DND-41 (cell line): ENCODE measurements around the gene ARHGAP4.

Experiments used
- ATAC-seq: fragments of 200-7000 bp; cut with Tn5 transposase; 3 replicates; pipeline ENCODE4 v1.9.1; 2021; ENCODE audit warnings: low read depth; ENCODE audit not compliant: insufficient read depth
- DNase-seq: peaks from one replicate; pipeline ENCODE4 v3.0.0-alpha.2; 2020
- H2AFZ ChIP-seq: 2 replicates; pipeline ENCODE4 v1.6.0; 2012; ENCODE audit warnings: low read depth, low read length
- H3K27ac ChIP-seq: 2 replicates; pipeline ENCODE4 v1.5.1; 2012; ENCODE audit warnings: low read length, inconsistent platforms
- H3K27me3 ChIP-seq: fragments of 200-600 bp; sonication (generic); 2 replicates; pipeline ENCODE4 v1.6.0; 2012; ENCODE audit warnings: low read length, mild to moderate bottlenecking, inconsistent platforms; ENCODE audit not compliant: insufficient read depth, poor library complexity
- H3K36me3 ChIP-seq: 2 replicates; pipeline ENCODE4 v1.5.1; 2012; ENCODE audit warnings: low read length, inconsistent platforms; ENCODE audit not compliant: insufficient read depth
- H3K4me1 ChIP-seq: 2 replicates; pipeline ENCODE4 v1.5.1; 2012; ENCODE audit warnings: mild to moderate bottlenecking, low read length; ENCODE audit not compliant: insufficient read depth
- H3K4me2 ChIP-seq: 2 replicates; pipeline ENCODE4 v1.6.0; 2012; ENCODE audit warnings: mild to moderate bottlenecking, moderate library complexity, low read length, inconsistent platforms; ENCODE audit not compliant: insufficient read depth
- H3K4me3 ChIP-seq, 2 experiments: fragments of 200-600 bp in 1 of 2; shearing (Covaris generic) in 1 of 2; 2 replicates each; pipeline ENCODE4 v1.5.1; 2012 to 2016; ENCODE audit warnings: inconsistent platforms in 2 of 2, low read length in 2 of 2, mild to moderate bottlenecking in 2 of 2, low read depth in 1 of 2, moderate library complexity in 1 of 2
- H3K79me2 ChIP-seq: 2 replicates; pipeline ENCODE4 v1.6.0; 2012; ENCODE audit warnings: low read length, inconsistent platforms; ENCODE audit not compliant: insufficient read depth
- H3K9ac ChIP-seq: 2 replicates; pipeline ENCODE4 v1.6.0; 2012; ENCODE audit warnings: low read depth, mild to moderate bottlenecking, inconsistent platforms, low read length, moderate library complexity
- H3K9me3 ChIP-seq: 2 replicates; pipeline ENCODE4 v1.5.1; 2012; ENCODE audit warnings: low read length, moderate library complexity, mild to moderate bottlenecking, inconsistent platforms; ENCODE audit not compliant: insufficient read depth, severe bottlenecking
- H4K20me1 ChIP-seq: 2 replicates; pipeline ENCODE4 v1.6.0; 2012; ENCODE audit warnings: low read length; ENCODE audit not compliant: insufficient read depth
- CTCF ChIP-seq: IDR thresholded peaks from 2 replicates; pipeline ENCODE4 v1.5.1; 2012; ENCODE audit warnings: borderline replicate concordance, low read length, moderate library complexity, mild to moderate bottlenecking; ENCODE audit not compliant: poor library complexity, severe bottlenecking; ENCODE audit errors: extremely low read depth
- EZH2 ChIP-seq: IDR thresholded peaks from 3 replicates; pipeline ENCODE4 v1.6.1; 2012; ENCODE audit warnings: borderline replicate concordance, low read depth, mild to moderate bottlenecking, moderate library complexity, low read length, inconsistent platforms; ENCODE audit not compliant: severe bottlenecking

Gene ARHGAP4

GRCh38 chrX:153965406-153965805 lies 39.3 kb upstream of the ARHGAP4 start:
- Histone ChIP-seq H4K20me1 (peaks cover 87% of the 10 kb centered on the region), H3K4me2 (peak overlapping the region; percentile 67; the same call in 1 of the 2 replicates), H3K9me3 (no peaks in the 10 kb centered on the region), H3K4me1 (peaks cover 33% of the 10 kb centered on the region), H3K79me2 (peaks cover 99% of the 10 kb centered on the region), H3K4me3 (no peak overlapping the region), H3K27me3 (no peaks in the 10 kb centered on the region), H3K27ac (no peak overlapping the region), H3K9ac (no peak overlapping the region), H2AFZ (no peak overlapping the region), H3K36me3 (peaks cover 93% of the 10 kb centered on the region)
- ATAC-seq (no peak), DNase-seq (no peak)
- TF ChIP-seq CTCF (no peak), EZH2 (no peak)

- Histone ChIP-seq H3K27me3 (no peaks in the 10 kb centered on the region), H3K36me3 (peaks cover 97% of the 10 kb centered on the region), H3K79me2 (peaks cover 96% of the 10 kb centered on the region), H3K4me1 (peaks cover 33% of the 10 kb centered on the region), H2AFZ (no peak overlapping the region), H3K4me3 (no peak overlapping the region), H3K4me2 (no peak overlapping the region), H3K9ac (no peak overlapping the region), H3K9me3 (no peaks in the 10 kb centered on the region), H4K20me1 (peaks cover 89% of the 10 kb centered on the region), H3K27ac (no peak overlapping the region)
- DNase-seq: no peak
- no peak for ATAC-seq
- TF ChIP-seq EZH2: no peak
- no peak for TF ChIP-seq CTCF
Measured at GRCh38 chrX:153964105-153964504, 38.0 kb upstream of the ARHGAP4 start.

GRCh38 chrX:153963546-153963945 lies 37.5 kb upstream of the ARHGAP4 start:
- Histone ChIP-seq H3K27ac (no peak overlapping the region), H3K4me2 (no peak overlapping the region), H3K36me3 (peaks cover 100% of the 10 kb centered on the region), H3K4me1 (peaks cover 29% of the 10 kb centered on the region), H3K27me3 (no peaks in the 10 kb centered on the region), H3K9ac (no peak overlapping the region), H3K79me2 (peaks cover 90% of the 10 kb centered on the region), H4K20me1 (peaks cover 90% of the 10 kb centered on the region), H3K4me3 (no peak overlapping the region), H3K9me3 (no peaks in the 10 kb centered on the region), H2AFZ (no peak overlapping the region)
- ATAC-seq (no peak), DNase-seq (no peak)
- TF ChIP-seq CTCF: no peak
- no peak for TF ChIP-seq EZH2

- Histone ChIP-seq H2AFZ (no peak overlapping the region), H3K4me1 (peaks cover 7% of the 10 kb centered on the region), H3K27ac (no peak overlapping the region), H3K9me3 (no peaks in the 10 kb centered on the region), H3K9ac (no peak overlapping the region), H3K4me2 (no peak overlapping the region), H3K36me3 (peaks cover 100% of the 10 kb centered on the region), H4K20me1 (peaks cover 83% of the 10 kb centered on the region), H3K4me3 (no peak overlapping the region), H3K79me2 (peaks cover 84% of the 10 kb centered on the region), H3K27me3 (no peaks in the 10 kb centered on the region)
- TF ChIP-seq EZH2 (no peak), CTCF (no peak)
- no peak for DNase-seq
- ATAC-seq: no peak
Measured at GRCh38 chrX:153961292-153961691, 35.2 kb upstream of the ARHGAP4 start.
